Neutrophil (primary cell): ENCODE data around the gene PDXP.

Source experiments
- H3K27ac ChIP-seq: fragments of 200-600 bp; sonication (generic); 2 replicates; pipeline ENCODE4 v1.5.1; 2016; ENCODE audit warnings: mild to moderate bottlenecking, moderate library complexity
- H3K27me3 ChIP-seq: fragments of 200-600 bp; sonication (generic); 2 replicates; pipeline ENCODE4 v1.6.0; 2016; ENCODE audit warnings: mild to moderate bottlenecking
- H3K36me3 ChIP-seq: fragments of 200-600 bp; sonication (generic); 2 replicates; pipeline ENCODE4 v1.5.1; 2017
- H3K4me1 ChIP-seq, 2 experiments: fragments of 200-600 bp in 1 of 2; sonication (generic) in 1 of 2; 1 replicate in 1 of 2; 2 replicates in 1 of 2; pipeline versions ENCODE4 v1.5.1 to v1.6.1; 2013 to 2016; ENCODE audit warnings: low read depth in 1 of 2, low read length in 1 of 2, mild to moderate bottlenecking in 1 of 2, moderate library complexity in 1 of 2; ENCODE audit not compliant: control insufficient read depth in 1 of 2, insufficient read depth in 1 of 2
- H3K4me3 ChIP-seq, 2 experiments: fragments of 200-600 bp in 1 of 2; sonication (generic) in 1 of 2; 1 replicate in 1 of 2; 2 replicates in 1 of 2; pipeline ENCODE4 v1.5.1; 2013 to 2016; ENCODE audit warnings: low read depth in 1 of 2, low read length in 1 of 2, mild to moderate bottlenecking in 1 of 2, moderate library complexity in 1 of 2
- H3K9me3 ChIP-seq: fragments of 200-600 bp; sonication (generic); 2 replicates; pipeline ENCODE4 v1.5.1; 2016
- CTCF ChIP-seq: fragments of 200-600 bp; sonication (generic); IDR thresholded peaks from 2 replicates; pipeline ENCODE4 v1.5.1; 2016; ENCODE audit warnings: antibody characterized with exemption

PDXP gene

DNA sequence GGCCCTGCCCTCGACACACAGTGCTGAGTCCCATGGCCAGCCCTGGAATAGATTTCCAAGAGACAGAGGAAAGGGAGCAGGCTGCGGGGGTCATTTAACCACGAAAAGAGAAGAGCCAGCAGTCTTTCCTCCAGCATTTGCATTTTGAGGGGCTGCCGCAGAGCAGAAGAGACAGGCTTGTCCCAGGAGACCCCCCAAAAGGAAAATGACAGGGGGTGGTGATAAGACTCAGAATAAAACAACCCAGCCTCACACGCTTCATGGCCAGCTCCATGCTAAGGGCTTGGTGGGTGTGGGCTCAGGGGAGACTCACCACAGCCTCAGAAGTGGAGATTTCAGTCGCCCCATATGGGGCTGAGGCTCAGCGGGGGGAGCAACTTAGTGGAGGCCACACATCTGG, 55.2 kb downstream of the PDXP start:
- Histone ChIP-seq H3K27ac (no peak overlapping the region), H3K9me3 (no peaks in the 10 kb centered on the region), H3K4me3 (no peak overlapping the region), H3K36me3 (peaks cover 18% of the 10 kb centered on the region), H3K4me1 (peaks cover 3 to 4% of the 10 kb centered on the region in 2 experiments), H3K27me3 (no peaks in the 10 kb centered on the region)
- TF ChIP-seq CTCF = no peak

GRCh38 chr22:37714634-37715033, 56.1 kb downstream of the PDXP start:
- Histone ChIP-seq H3K9me3 (no peaks in the 10 kb centered on the region), H3K36me3 (peaks cover 18% of the 10 kb centered on the region), H3K4me1 (no peaks in the 10 kb centered on the region), H3K4me3 (no peak overlapping the region), H3K27ac (no peak overlapping the region), H3K27me3 (no peaks in the 10 kb centered on the region)
- no peak for TF ChIP-seq CTCF

- no peak overlapping the region for H3K27ac ChIP-seq
- no peak overlapping the region for H3K4me3 ChIP-seq
- peaks cover 18% of the 10 kb centered on the region for H3K36me3 ChIP-seq
- no peak for TF ChIP-seq CTCF
- no peaks in the 10 kb centered on the region for H3K9me3 ChIP-seq
- H3K4me1 ChIP-seq = no peaks in the 10 kb centered on the region
- H3K27me3 ChIP-seq = no peaks in the 10 kb centered on the region
These were observed 57.2 kb downstream of the PDXP start for GRCh38 chr22:37715760-37716159.
